Sigmoid colon (tissue), 4 donors: ENCODE results near the gene SH3BP5.

Experiments used
- POLR2A ChIP-seq, 2 donors: fragments of 450-650 bp; IDR thresholded peaks; one replicate each; pipeline ENCODE4 v1.6.1; 2016; ENCODE audit warnings: antibody characterized with exemption in 2 of 2, mild to moderate bottlenecking in 2 of 2, moderate library complexity in 2 of 2
- POLR2AphosphoS5 ChIP-seq, 4 donors: sonication (generic); formaldehyde crosslinking; IDR thresholded peaks; one replicate each; pipeline ENCODE4 v1.6.1; 2017; ENCODE audit warnings: antibody characterized with exemption in 4 of 4
- TF ChIP-seq, protein P1 (sequence below), 4 experiments: fragments of 450-650 bp in 3 of 4; fragments of 200-600 bp in 1 of 4; IDR thresholded peaks; one replicate each; pipeline ENCODE4 v1.5.1; 2016 to 2019; ENCODE audit warnings: antibody characterized with exemption in 4 of 4, mild to moderate bottlenecking in 3 of 4, moderate library complexity in 2 of 4

DNA sequence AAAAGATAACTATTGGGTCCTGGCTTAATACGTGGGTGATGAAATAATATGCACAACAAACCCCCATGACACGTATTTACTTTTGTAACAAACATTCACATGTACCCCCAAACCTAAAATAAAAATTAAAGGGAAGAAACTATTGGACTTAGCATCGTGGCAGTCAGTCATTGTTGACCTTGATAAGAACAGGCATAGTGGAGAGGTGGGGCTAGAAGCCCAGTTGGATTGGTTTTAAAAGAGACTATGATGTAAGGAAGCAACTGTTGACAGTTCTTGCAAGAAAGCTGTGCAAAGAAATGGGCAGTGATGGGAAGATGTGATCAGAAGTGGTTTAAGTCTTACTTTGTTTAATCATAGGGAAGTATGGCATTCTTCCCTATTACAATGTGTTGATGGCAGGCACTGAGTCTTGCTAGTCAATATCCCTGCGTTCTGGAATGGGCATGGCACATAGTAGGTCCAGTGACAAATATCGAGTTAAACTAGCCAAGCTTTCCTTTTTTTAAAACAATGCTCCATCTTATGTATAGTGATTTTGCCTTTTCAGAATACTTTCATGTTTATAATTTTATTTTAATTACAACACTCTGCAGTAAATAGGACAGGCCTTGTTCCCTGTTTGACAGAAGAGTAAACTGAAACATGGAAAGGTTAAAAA, 88.4 kb downstream of the SH3BP5 start:
- TF ChIP-seq, protein P1, sequence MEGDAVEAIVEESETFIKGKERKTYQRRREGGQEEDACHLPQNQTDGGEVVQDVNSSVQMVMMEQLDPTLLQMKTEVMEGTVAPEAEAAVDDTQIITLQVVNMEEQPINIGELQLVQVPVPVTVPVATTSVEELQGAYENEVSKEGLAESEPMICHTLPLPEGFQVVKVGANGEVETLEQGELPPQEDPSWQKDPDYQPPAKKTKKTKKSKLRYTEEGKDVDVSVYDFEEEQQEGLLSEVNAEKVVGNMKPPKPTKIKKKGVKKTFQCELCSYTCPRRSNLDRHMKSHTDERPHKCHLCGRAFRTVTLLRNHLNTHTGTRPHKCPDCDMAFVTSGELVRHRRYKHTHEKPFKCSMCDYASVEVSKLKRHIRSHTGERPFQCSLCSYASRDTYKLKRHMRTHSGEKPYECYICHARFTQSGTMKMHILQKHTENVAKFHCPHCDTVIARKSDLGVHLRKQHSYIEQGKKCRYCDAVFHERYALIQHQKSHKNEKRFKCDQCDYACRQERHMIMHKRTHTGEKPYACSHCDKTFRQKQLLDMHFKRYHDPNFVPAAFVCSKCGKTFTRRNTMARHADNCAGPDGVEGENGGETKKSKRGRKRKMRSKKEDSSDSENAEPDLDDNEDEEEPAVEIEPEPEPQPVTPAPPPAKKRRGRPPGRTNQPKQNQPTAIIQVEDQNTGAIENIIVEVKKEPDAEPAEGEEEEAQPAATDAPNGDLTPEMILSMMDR (IDR thresholded peaks at IDR 0.05): no peak
- TF ChIP-seq POLR2AphosphoS5 (IDR thresholded peaks at IDR 0.05) (no peak), POLR2A (IDR thresholded peaks at IDR 0.05) (no peak)
